PC-3 (cell line): ENCODE data around the gene ATG4B. TPM values are rescaled to one million over a fixed set of nuclear protein-coding genes. Genes with fewer than 3 reads are reported as not detected.

Experiments used
- ATAC-seq: fragments of 200-7000 bp; cut with Tn5 transposase; 2 replicates; pipeline ENCODE4 v1.9.1; 2020; ENCODE audit warnings: mild to moderate bottlenecking, moderate library complexity
- BruUV-seq: library from RNA; stranded (reverse); fragments of 400-500 nt; replicated peaks from 2 replicates; lab custom pipeline; 2021; lab: Mats Ljungman, UMichigan
- CTCF ChIA-PET: fragments of 300-600 bp; sonication (Branson Sonifier 250); formaldehyde crosslinking; loops from one replicate; lab custom pipeline; 2022; ENCODE audit warnings: antibody characterized with exemption; lab: Charles Lee
- POLR2A ChIA-PET: fragments of 300-600 bp; sonication (Branson Sonifier 250); formaldehyde crosslinking; loops from one replicate; lab custom pipeline; 2022; ENCODE audit warnings: antibody characterized with exemption; ENCODE audit not compliant: unreplicated experiment; lab: Charles Lee
- DNase-seq: peaks from one replicate; pipeline ENCODE4 v3.0.0-alpha.2; 2015
- H2AFZ ChIP-seq: fragments of 300-600 bp; sonication (generic); 2 replicates; pipeline ENCODE4 v1.6.0; 2016; ENCODE audit warnings: antibody characterized with exemption, low read length
- H3F3A ChIP-seq: fragments of 300-600 bp; sonication (generic); one replicate; pipeline ENCODE4 v1.6.0; 2017; ENCODE audit warnings: antibody characterized with exemption, low read length, control low read depth, mild to moderate bottlenecking; ENCODE audit not compliant: unreplicated experiment
- H3K27ac ChIP-seq: fragments of 300-600 bp; sonication (generic); 2 replicates; pipeline ENCODE4 v1.5.1; 2016; ENCODE audit warnings: mild to moderate bottlenecking, low read length
- H3K27me3 ChIP-seq: fragments of 300-600 bp; sonication (generic); 2 replicates; pipeline ENCODE4 v1.6.1; 2016; ENCODE audit warnings: low read length, mixed read lengths
- H3K36me3 ChIP-seq: fragments of 300-600 bp; sonication (generic); 2 replicates; pipeline ENCODE4 v1.6.1; 2016; ENCODE audit warnings: low read depth, mixed run types, low read length, mixed read lengths
- H3K4me1 ChIP-seq: fragments of 300-600 bp; sonication (generic); 2 replicates; pipeline ENCODE4 v1.5.1; 2016; ENCODE audit warnings: low read length; ENCODE audit not compliant: insufficient read depth
- H3K4me2 ChIP-seq: fragments of 300-600 bp; sonication (generic); 2 replicates; pipeline ENCODE4 v1.6.0; 2016; ENCODE audit warnings: low read length
- H3K4me3 ChIP-seq: fragments of 300-600 bp; sonication (generic); 2 replicates; pipeline ENCODE4 v1.5.1; 2016; ENCODE audit warnings: mild to moderate bottlenecking, low read length, mixed read lengths
- H3K79me2 ChIP-seq: fragments of 300-600 bp; sonication (generic); 2 replicates; pipeline ENCODE4 v1.6.1; 2017; ENCODE audit warnings: low read length, mixed read lengths
- H3K9ac ChIP-seq: fragments of 300-600 bp; sonication (generic); 2 replicates; pipeline ENCODE4 v1.6.0; 2016; ENCODE audit warnings: mild to moderate bottlenecking, low read length
- H3K9me2 ChIP-seq: fragments of 300-600 bp; sonication (generic); replicated peaks from 2 replicates; pipeline ENCODE4 v1.6.1; 2016; ENCODE audit warnings: mixed run types, low read length, mixed read lengths
- H3K9me3 ChIP-seq: fragments of 300-600 bp; sonication (generic); 2 replicates; pipeline ENCODE4 v1.6.1; 2016; ENCODE audit warnings: low read length, mixed read lengths
- H4K20me1 ChIP-seq: fragments of 300-600 bp; sonication (generic); 2 replicates; pipeline ENCODE4 v1.6.1; 2016; ENCODE audit warnings: low read length, mixed read lengths
- EZH2 ChIP-seq: fragments of 300-600 bp; sonication (generic); IDR thresholded peaks from one replicate; pipeline ENCODE4 v1.6.1; 2017; ENCODE audit warnings: antibody characterized with exemption, mild to moderate bottlenecking, low read length; ENCODE audit not compliant: unreplicated experiment
- EZH2phosphoT487 ChIP-seq: fragments of 300-600 bp; sonication (generic); IDR thresholded peaks from 2 replicates; pipeline ENCODE4 v1.6.1; 2018; ENCODE audit warnings: mild to moderate bottlenecking, antibody characterized with exemption, low read length, borderline replicate concordance
- intact Hi-C: fragments of 100-400 bp; cut with micrococcal nuclease; formaldehyde crosslinking; loops from 2 replicates; pipeline ENCODE4 v1.9.0; 2023
- total RNA-seq: library from RNA; depleted of rRNA; stranded (reverse); fragments of >200 nt; gene quantifications from 2 replicates; pipeline ENCODE4 v1.2.3, GENCODE V29; 2014
- TF ChIP-seq, protein P1 (sequence below): fragments of 300-600 bp; sonication (generic); conservative IDR thresholded peaks from 2 replicates; pipeline ENCODE4 v1.5.1; 2017; ENCODE audit warnings: antibody characterized with exemption, low read depth, mild to moderate bottlenecking, low read length

ATG4B gene
- total RNA-seq, 1 experiment from 2014 or later, result 83.0 TPM

DNA sequence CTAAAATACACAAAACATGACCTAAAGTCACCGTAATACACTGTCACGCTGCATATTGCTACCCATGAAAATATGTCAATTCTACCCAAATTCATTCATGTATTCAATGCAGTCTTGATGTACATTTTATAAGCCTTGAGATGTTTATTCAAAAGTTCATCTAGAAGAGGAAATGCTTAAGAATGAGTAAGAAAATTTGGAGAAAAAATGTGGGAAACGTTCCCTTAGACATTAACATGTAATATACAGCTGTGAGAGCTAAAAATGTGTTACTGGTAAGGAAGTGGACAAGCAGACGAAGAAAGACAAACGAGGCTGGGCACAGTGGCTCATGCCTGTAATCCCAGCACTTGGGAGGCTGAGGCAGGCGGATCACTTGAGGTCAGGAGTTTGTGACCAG lies 37.9 kb upstream of the ATG4B start:
- H3K9me2 ChIP-seq, result no peaks in the 10 kb centered on the region
- intact Hi-C loops, result no loop called here
- CTCF ChIA-PET, result interaction anchor here (0.6 kb wide), 1 partner anchor 132 kb away, joined by 3 read pairs; no protein-coding TSS in a partner anchor

GRCh38 chr2:241601841-241602240 lies 35.7 kb upstream of the ATG4B start:
- H3K4me3 ChIP-seq, result no peak overlapping the region
- no peak for ATAC-seq
- ChIA-PET POLR2A (no interaction called here), CTCF (no interaction called here)
- H3K9me2 ChIP-seq, result no peaks in the 10 kb centered on the region
- no peaks in the 10 kb centered on the region for H3K4me1 ChIP-seq
- no peak overlapping the region for H2AFZ ChIP-seq
- H4K20me1 ChIP-seq, result no peaks in the 10 kb centered on the region
- H3K79me2 ChIP-seq, result no peaks in the 10 kb centered on the region
- no peaks in the 10 kb centered on the region; the same call in 1 of the 2 replicates for H3K36me3 ChIP-seq
- H3F3A ChIP-seq, result no peaks in the 10 kb centered on the region
- H3K9ac ChIP-seq, result no peak overlapping the region
- H3K27me3 ChIP-seq, result no peaks in the 10 kb centered on the region
- H3K4me2 ChIP-seq, result no peak overlapping the region
- H3K27ac ChIP-seq, result no peak overlapping the region
- DNase-seq, result no peak
- TF ChIP-seq, protein P1, sequence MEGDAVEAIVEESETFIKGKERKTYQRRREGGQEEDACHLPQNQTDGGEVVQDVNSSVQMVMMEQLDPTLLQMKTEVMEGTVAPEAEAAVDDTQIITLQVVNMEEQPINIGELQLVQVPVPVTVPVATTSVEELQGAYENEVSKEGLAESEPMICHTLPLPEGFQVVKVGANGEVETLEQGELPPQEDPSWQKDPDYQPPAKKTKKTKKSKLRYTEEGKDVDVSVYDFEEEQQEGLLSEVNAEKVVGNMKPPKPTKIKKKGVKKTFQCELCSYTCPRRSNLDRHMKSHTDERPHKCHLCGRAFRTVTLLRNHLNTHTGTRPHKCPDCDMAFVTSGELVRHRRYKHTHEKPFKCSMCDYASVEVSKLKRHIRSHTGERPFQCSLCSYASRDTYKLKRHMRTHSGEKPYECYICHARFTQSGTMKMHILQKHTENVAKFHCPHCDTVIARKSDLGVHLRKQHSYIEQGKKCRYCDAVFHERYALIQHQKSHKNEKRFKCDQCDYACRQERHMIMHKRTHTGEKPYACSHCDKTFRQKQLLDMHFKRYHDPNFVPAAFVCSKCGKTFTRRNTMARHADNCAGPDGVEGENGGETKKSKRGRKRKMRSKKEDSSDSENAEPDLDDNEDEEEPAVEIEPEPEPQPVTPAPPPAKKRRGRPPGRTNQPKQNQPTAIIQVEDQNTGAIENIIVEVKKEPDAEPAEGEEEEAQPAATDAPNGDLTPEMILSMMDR, result no peak
- no peak for TF ChIP-seq EZH2
- TF ChIP-seq EZH2phosphoT487, result no peak
- no TSS peak for BruUV-seq
- intact Hi-C loops, result no loop called here
- no peaks in the 10 kb centered on the region for H3K9me3 ChIP-seq

More for the DNA sequence above, 37.9 kb upstream of the ATG4B start:
- Histone ChIP-seq H3K4me2 (no peak overlapping the region), H3K36me3 (peaks cover 2% of the 10 kb centered on the region; the same call in 1 of the 2 replicates), H3K4me1 (no peaks in the 10 kb centered on the region), H3K9ac (no peak overlapping the region), H3K27ac (no peak overlapping the region), H4K20me1 (no peaks in the 10 kb centered on the region), H3K9me3 (no peaks in the 10 kb centered on the region), H3F3A (no peaks in the 10 kb centered on the region), H3K27me3 (no peaks in the 10 kb centered on the region), H2AFZ (no peak overlapping the region), H3K4me3 (no peak overlapping the region), H3K79me2 (no peaks in the 10 kb centered on the region)
- no peak for DNase-seq
- no TSS peak for BruUV-seq
- ATAC-seq, result no peak
- POLR2A ChIA-PET, result interaction anchor here (0.6 kb wide), 1 partner anchor 228 kb away, joined by 5 read pairs; no protein-coding TSS in a partner anchor
- TF ChIP-seq, protein P1, result no peak
- TF ChIP-seq EZH2phosphoT487, result no peak
- no peak for TF ChIP-seq EZH2

DNA sequence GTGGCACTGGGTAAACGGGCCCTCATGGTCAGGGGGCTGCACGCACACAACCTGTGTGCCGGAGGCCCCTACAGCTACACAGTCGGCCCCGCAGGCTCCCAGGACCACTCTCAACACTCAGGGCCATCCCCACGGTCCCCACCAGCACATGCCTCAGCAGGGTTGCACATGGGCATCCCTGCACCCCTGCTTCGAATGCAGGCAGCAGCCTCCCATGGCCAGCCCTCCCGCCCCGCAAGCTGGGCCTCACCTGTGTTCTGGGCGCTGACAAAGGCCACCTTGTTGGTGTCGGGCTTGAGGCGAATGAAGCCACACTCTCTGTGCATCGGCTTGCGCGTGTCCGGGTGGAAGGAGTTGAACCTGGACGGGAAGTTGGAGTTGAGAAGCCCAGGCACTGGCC lies 34.8 kb upstream of the ATG4B start:
- Histone ChIP-seq H3K36me3 (no peaks in the 10 kb centered on the region; the same call in 1 of the 2 replicates), H3F3A (no peaks in the 10 kb centered on the region), H3K27ac (no peak overlapping the region), H2AFZ (no peak overlapping the region), H3K4me2 (no peak overlapping the region), H3K27me3 (no peaks in the 10 kb centered on the region), H3K9ac (no peak overlapping the region), H3K79me2 (no peaks in the 10 kb centered on the region), H3K4me1 (no peaks in the 10 kb centered on the region), H3K9me3 (no peaks in the 10 kb centered on the region), H4K20me1 (no peaks in the 10 kb centered on the region), H3K9me2 (no peaks in the 10 kb centered on the region), H3K4me3 (no peak overlapping the region)
- ChIA-PET CTCF (no interaction called here), POLR2A (no interaction called here)
- ATAC-seq, result no peak
- no peak for DNase-seq
- intact Hi-C loops, result no loop called here
- TF ChIP-seq, protein P1, result no peak
- TF ChIP-seq EZH2 (no peak), EZH2phosphoT487 (no peak)
- no TSS peak for BruUV-seq
